A673 (cell line): ENCODE data around the gene MAML2. TPM values are rescaled to one million over a fixed set of nuclear protein-coding genes. Genes with fewer than 3 reads are reported as not detected.

Experiments used
- BruUV-seq: library from RNA; stranded (reverse); fragments of 400-500 nt; replicated peaks from 2 replicates; lab custom pipeline; 2021; lab: Mats Ljungman, UMichigan
- CTCF ChIA-PET: fragments of 300-600 bp; sonication (Branson Sonifier 250); formaldehyde crosslinking; loops from one replicate; lab custom pipeline; 2022; ENCODE audit warnings: antibody characterized with exemption; lab: Charles Lee
- POLR2A ChIA-PET: fragments of 300-600 bp; sonication (Branson Sonifier 250); formaldehyde crosslinking; loops from one replicate; lab custom pipeline; 2022; ENCODE audit warnings: antibody characterized with exemption; ENCODE audit not compliant: low non-redundant PET; lab: Charles Lee
- DNase-seq: peaks from one replicate; pipeline ENCODE4 v3.0.0-alpha.2; 2015; ENCODE audit warnings: low spot score
- H3K27ac ChIP-seq: fragments of 200-600 bp; sonication (generic); 2 replicates; pipeline ENCODE4 v1.5.1; 2016; ENCODE audit warnings: mixed run types, low read depth, mild to moderate bottlenecking, mixed read lengths, antibody characterized with exemption, low read length; ENCODE audit not compliant: poor library complexity, severe bottlenecking
- H3K27me3 ChIP-seq: fragments of 200-600 bp; sonication (generic); replicated peaks from 2 replicates; pipeline ENCODE4 v1.6.1; 2017; ENCODE audit warnings: mixed run types, low read depth, mild to moderate bottlenecking, mixed read lengths, antibody characterized with exemption, low read length; ENCODE audit not compliant: insufficient read depth, poor library complexity
- H3K36me3 ChIP-seq: fragments of 200-600 bp; sonication (generic); 2 replicates; pipeline ENCODE4 v1.6.1; 2016; ENCODE audit warnings: mixed run types, mild to moderate bottlenecking, mixed read lengths, antibody characterized with exemption, low read length; ENCODE audit not compliant: insufficient read depth, poor library complexity, severe bottlenecking
- H3K4me1 ChIP-seq: fragments of 200-600 bp; sonication (generic); 2 replicates; pipeline ENCODE4 v1.6.1; 2017; ENCODE audit warnings: mixed run types, mild to moderate bottlenecking, mixed read lengths, antibody characterized with exemption, low read length; ENCODE audit not compliant: insufficient read depth, poor library complexity, severe bottlenecking
- H3K4me3 ChIP-seq: fragments of 200-600 bp; sonication (generic); 2 replicates; pipeline ENCODE4 v1.5.1; 2016; ENCODE audit warnings: low read depth, mixed run types, mild to moderate bottlenecking, mixed read lengths, low read length; ENCODE audit not compliant: poor library complexity, severe bottlenecking
- H3K9me3 ChIP-seq: fragments of 200-600 bp; sonication (generic); 2 replicates; pipeline ENCODE4 v1.6.1; 2016; ENCODE audit warnings: mixed run types, low read depth, mild to moderate bottlenecking, mixed read lengths, antibody characterized with exemption, low read length; ENCODE audit not compliant: poor library complexity, severe bottlenecking
- CTCF ChIP-seq: fragments of 300-800, 200-600 bp; sonication (generic); conservative IDR thresholded peaks from 2 replicates; pipeline ENCODE4 v1.5.1; 2017; ENCODE audit warnings: low read depth, mild to moderate bottlenecking, antibody characterized with exemption, low read length, moderate library complexity, mixed read lengths
- EZH2 ChIP-seq: fragments of 200-600 bp; sonication (generic); IDR thresholded peaks from 2 replicates; pipeline ENCODE4 v1.6.1; 2017; ENCODE audit warnings: borderline replicate concordance, low read depth, mild to moderate bottlenecking, mixed read lengths, antibody characterized with exemption, low read length; ENCODE audit not compliant: poor library complexity, severe bottlenecking
- intact Hi-C: fragments of 100-400 bp; cut with micrococcal nuclease; formaldehyde crosslinking; loops from one replicate; pipeline ENCODE4 v1.10.0; 2022; ENCODE audit not compliant: unreplicated experiment
- total RNA-seq: library from RNA; stranded (reverse); gene quantifications from 2 replicates; pipeline ENCODE4 v1.2.3, GENCODE V29; 2021

Gene MAML2
- total RNA-seq, 1 experiment from 2014 or later, result 6.4 TPM

- DNase-seq, result no peak
- Histone ChIP-seq H3K4me3 (no peak overlapping the region), H3K9me3 (no peaks in the 10 kb centered on the region), H3K36me3 (no peaks in the 10 kb centered on the region), H3K27me3 (no peaks in the 10 kb centered on the region), H3K4me1 (peaks cover 78% of the 10 kb centered on the region), H3K27ac (peak overlapping the region; percentile 83)
- BruUV-seq, result no TSS peak
- CTCF ChIA-PET, result no interaction called here
- TF ChIP-seq EZH2 (no peak), CTCF (no peak)
- intact Hi-C loops, result no loop called here
- POLR2A ChIA-PET, result interaction anchor here (1.5 kb wide), 1 partner anchor 14 kb away, joined by 3 read pairs; no protein-coding TSS in a partner anchor
These were observed 86.0 kb downstream of the MAML2 start for GRCh38 chr11:96257036-96257435.

- H3K27me3 ChIP-seq, result no peaks in the 10 kb centered on the region
- CTCF ChIA-PET, result no interaction called here
- TF ChIP-seq EZH2, result no peak
- TF ChIP-seq CTCF, result no peak
- H3K4me1 ChIP-seq, result peaks cover 78% of the 10 kb centered on the region
- no peaks in the 10 kb centered on the region for H3K36me3 ChIP-seq
- POLR2A ChIA-PET, result interaction anchor here (0.8 to 1.5 kb wide), 2 partner anchors 9 to 13 kb away, joined by 3 to 4 read pairs; no protein-coding TSS in a partner anchor
- H3K27ac ChIP-seq, result peak overlapping the region; percentile 83
- no TSS peak for BruUV-seq
- intact Hi-C loops, result no loop called here
- DNase-seq, result no peak
- H3K4me3 ChIP-seq, result no peak overlapping the region
- H3K9me3 ChIP-seq, result no peaks in the 10 kb centered on the region
These were observed 86.6 kb downstream of the MAML2 start for GRCh38 chr11:96256215-96257011.

GRCh38 chr11:96254854-96255253 is 88.1 kb downstream of the MAML2 start:
- H3K27me3 ChIP-seq, result no peaks in the 10 kb centered on the region
- no TSS peak for BruUV-seq
- H3K27ac ChIP-seq, result peak overlapping the region; percentile 58
- H3K9me3 ChIP-seq, result no peaks in the 10 kb centered on the region
- ChIA-PET POLR2A (no interaction called here), CTCF (no interaction called here)
- no peak for TF ChIP-seq CTCF
- TF ChIP-seq EZH2, result no peak
- H3K4me1 ChIP-seq, result peaks cover 69% of the 10 kb centered on the region
- H3K4me3 ChIP-seq, result no peak overlapping the region
- intact Hi-C loops, result no loop called here
- DNase-seq, result no peak
- H3K36me3 ChIP-seq, result no peaks in the 10 kb centered on the region
